SK-N-SH treated with all-trans-retinoic acid at 6 μM for 48 hours (cell line): ENCODE results near the gene RASD2.

Experiments used
- TOX ChIP-seq: fragments of 250-450 bp; sonication (Bioruptor Pico); IDR thresholded peaks from 2 replicates; pipeline ENCODE4 v1.8.0; 2021; ENCODE audit warnings: mild to moderate bottlenecking, moderate library complexity, borderline replicate concordance
- ZFP3 ChIP-seq: fragments of 250-450 bp; sonication (Bioruptor Pico); IDR thresholded peaks from 2 replicates; pipeline ENCODE4 v1.5.0; 2020; ENCODE audit warnings: mild to moderate bottlenecking, moderate library complexity

GRCh38 chr22:35575116-35575748 is 34.6 kb downstream of the RASD2 start:
- TF ChIP-seq ZFP3 (CRISPR knock-in tag) (no peak), TOX (CRISPR knock-in tag) (no peak)
